Transverse colon (tissue), 4 donors: ENCODE measurements around the gene ATF6B. TPM values are rescaled to one million over a fixed set of nuclear protein-coding genes. Genes with fewer than 3 reads are reported as not detected.

Source experiments
- DNase-seq: peaks from one replicate; pipeline ENCODE4 v3.0.0-alpha.2; 2019
- H3K27ac ChIP-seq, 4 donors: fragments of 200-600 bp; sonication (generic); 2 replicates each; pipeline ENCODE4 v1.5.1; 2016 to 2018; ENCODE audit warnings: inconsistent platforms in 4 of 4
- H3K27me3 ChIP-seq: fragments of 200-600 bp; sonication (generic); 2 replicates; pipeline ENCODE4 v1.5.1; 2017; ENCODE audit warnings: inconsistent platforms
- H3K36me3 ChIP-seq, 4 donors: fragments of 200-600 bp; sonication (generic); 2 replicates each; pipeline ENCODE4 v1.5.1; 2017 to 2019; ENCODE audit warnings: inconsistent platforms in 4 of 4
- H3K4me1 ChIP-seq, 4 donors: fragments of 200-600 bp; sonication (generic); 2 replicates each; pipeline ENCODE4 v1.5.1; 2017 to 2020; ENCODE audit warnings: inconsistent platforms in 4 of 4
- H3K4me3 ChIP-seq, 4 donors: fragments of 200-600 bp; sonication (generic); 1 replicate in 1 of 4; 2 replicates in 3 of 4; pipeline versions ENCODE4 v1.5.1 to v1.6.1; 2017 to 2019; ENCODE audit warnings: inconsistent platforms in 4 of 4
- H3K9me3 ChIP-seq, 2 donors: fragments of 200-600 bp; sonication (generic); 2 replicates each; pipeline ENCODE4 v1.5.1; 2017 to 2019; ENCODE audit warnings: inconsistent platforms in 2 of 2
- EP300 ChIP-seq: sonication (generic); formaldehyde crosslinking; IDR thresholded peaks from one replicate; pipeline ENCODE4 v1.6.1; 2017; ENCODE audit warnings: antibody characterized with exemption, low read depth
- POLR2A ChIP-seq: fragments of 450-650 bp; IDR thresholded peaks from one replicate; pipeline ENCODE4 v1.6.1; 2016; ENCODE audit warnings: antibody characterized with exemption, mild to moderate bottlenecking, moderate library complexity
- POLR2AphosphoS5 ChIP-seq, 3 donors: sonication (generic); formaldehyde crosslinking; IDR thresholded peaks; one replicate each; pipeline ENCODE4 v1.6.1; 2016; ENCODE audit warnings: antibody characterized with exemption in 3 of 3
- WGBS, 2 donors: methylation state at CpG; one replicate each; pipeline ENCODE4 v1.1.5; 2018; ENCODE audit warnings: low coverage in 1 of 2; 5-methylcytosine and 5-hydroxymethylcytosine counted together
- in situ Hi-C, 4 donors: fragments of 200-750 bp; cut with MboI; loops; one replicate each; pipeline versions ENCODE4 v1.15.0 to v1.15.1; 2017; ENCODE audit warnings: low sequenced_read_pairs in 3 of 4, low pct_ligation_motif_present in 1 of 4, low pct_unique_long_range_greater_than_20kb in 1 of 4
- intact Hi-C: fragments of 100-400 bp; cut with DNase I; formaldehyde crosslinking; loops from one replicate; pipeline ENCODE4 v1.15.1; 2023; ENCODE audit warnings: low total_unique reads
- total RNA-seq, 4 donors: library from RNA; depleted of rRNA; stranded (reverse); fragments of >200 nt; gene quantifications; one replicate each; pipeline ENCODE4 v1.1.0, GENCODE V29; 2016
- TF ChIP-seq, protein P1 (sequence below), 5 experiments: fragments of 200-600 bp in 3 of 5; fragments of 450-650 bp in 2 of 5; sonication (generic) in 3 of 5; IDR thresholded peaks; 1 replicate in 2 of 5; 2 replicates in 3 of 5; pipeline ENCODE4 v1.5.1; 2016 to 2017; ENCODE audit warnings: antibody characterized with exemption in 5 of 5, inconsistent platforms in 3 of 5, mild to moderate bottlenecking in 2 of 5, moderate library complexity in 1 of 5

The ATF6B gene
- total RNA-seq, 4 donors from 2014 or later: 59.0 to 139 (median 98.5) TPM

DNA sequence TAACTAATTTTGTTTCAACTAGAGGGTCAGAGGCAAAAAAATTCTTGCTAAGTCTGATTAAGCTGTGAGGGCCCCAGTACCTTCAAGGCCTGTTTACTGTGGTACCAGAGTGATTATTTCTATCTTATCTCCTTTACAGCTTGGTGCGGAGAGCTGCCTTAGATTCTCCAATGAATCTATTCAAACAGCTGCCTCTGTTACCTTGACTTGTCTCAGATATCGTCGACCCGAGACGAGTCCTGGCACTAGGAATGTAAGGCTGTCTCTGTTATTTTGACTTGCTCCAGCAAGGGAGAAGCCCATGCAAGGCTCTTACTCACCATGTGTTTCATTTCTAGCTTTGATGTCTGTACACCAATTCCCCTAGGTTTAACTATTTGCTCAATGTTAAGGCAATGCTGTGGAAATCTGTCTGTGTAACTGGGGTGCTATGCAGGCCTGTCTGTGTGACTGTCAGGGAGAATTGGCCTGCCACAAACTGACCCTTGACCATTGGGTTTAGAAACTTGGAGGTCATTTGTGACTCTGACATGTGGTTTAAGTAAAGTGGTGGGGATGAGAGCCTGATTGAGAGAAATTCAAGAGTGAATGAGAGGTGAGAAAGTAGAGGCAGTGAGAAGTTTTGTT lies 12.5 kb upstream of the ATF6B start:
- DNase-seq: no peak
- Histone ChIP-seq H3K4me1 (peaks cover 0 to 17% (median 4%) of the 10 kb centered on the region in 4 donors), H3K27me3 (no peaks in the 10 kb centered on the region), H3K4me3 (no peak overlapping the region), H3K36me3 (no peaks in the 10 kb centered on the region), H3K9me3 (no peaks in the 10 kb centered on the region), H3K27ac (no peak overlapping the region)
- WGBS, 2 donors: 68 to 89% methylated on average over 4 to 5 of the region's 5 CpGs
- in situ Hi-C loops (no loop called here), intact Hi-C loops (no loop called here)
- TF ChIP-seq POLR2AphosphoS5 (IDR thresholded peaks at IDR 0.05): no peak
- TF ChIP-seq EP300: no peak
- TF ChIP-seq POLR2A: no peak
- TF ChIP-seq, protein P1, sequence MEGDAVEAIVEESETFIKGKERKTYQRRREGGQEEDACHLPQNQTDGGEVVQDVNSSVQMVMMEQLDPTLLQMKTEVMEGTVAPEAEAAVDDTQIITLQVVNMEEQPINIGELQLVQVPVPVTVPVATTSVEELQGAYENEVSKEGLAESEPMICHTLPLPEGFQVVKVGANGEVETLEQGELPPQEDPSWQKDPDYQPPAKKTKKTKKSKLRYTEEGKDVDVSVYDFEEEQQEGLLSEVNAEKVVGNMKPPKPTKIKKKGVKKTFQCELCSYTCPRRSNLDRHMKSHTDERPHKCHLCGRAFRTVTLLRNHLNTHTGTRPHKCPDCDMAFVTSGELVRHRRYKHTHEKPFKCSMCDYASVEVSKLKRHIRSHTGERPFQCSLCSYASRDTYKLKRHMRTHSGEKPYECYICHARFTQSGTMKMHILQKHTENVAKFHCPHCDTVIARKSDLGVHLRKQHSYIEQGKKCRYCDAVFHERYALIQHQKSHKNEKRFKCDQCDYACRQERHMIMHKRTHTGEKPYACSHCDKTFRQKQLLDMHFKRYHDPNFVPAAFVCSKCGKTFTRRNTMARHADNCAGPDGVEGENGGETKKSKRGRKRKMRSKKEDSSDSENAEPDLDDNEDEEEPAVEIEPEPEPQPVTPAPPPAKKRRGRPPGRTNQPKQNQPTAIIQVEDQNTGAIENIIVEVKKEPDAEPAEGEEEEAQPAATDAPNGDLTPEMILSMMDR (IDR thresholded peaks at IDR 0.05): no peak

GRCh38 chr6:32139590-32139989 lies 11.5 kb upstream of the ATF6B start:
- 33 to 78% methylated on average over 3 to 5 of the region's 5 CpGs for WGBS, 2 donors
- Histone ChIP-seq H3K27me3 (no peaks in the 10 kb centered on the region), H3K9me3 (no peaks in the 10 kb centered on the region), H3K27ac (no peak overlapping the region), H3K36me3 (no peaks in the 10 kb centered on the region), H3K4me1 (peaks cover 0 to 17% (median 4%) of the 10 kb centered on the region in 4 donors), H3K4me3 (no peak overlapping the region)
- TF ChIP-seq, protein P1 (IDR thresholded peaks at IDR 0.05): no peak
- TF ChIP-seq POLR2AphosphoS5 (IDR thresholded peaks at IDR 0.05): no peak
- no peak for TF ChIP-seq EP300
- no peak for TF ChIP-seq POLR2A
- in situ Hi-C loops: no loop called here
- intact Hi-C loops: no loop called here
- no peak for DNase-seq

- no peak for DNase-seq
- no peak for TF ChIP-seq EP300
- no peak for TF ChIP-seq POLR2A
- TF ChIP-seq, protein P1 (IDR thresholded peaks at IDR 0.05): no peak
- no peak for TF ChIP-seq POLR2AphosphoS5 (IDR thresholded peaks at IDR 0.05)
- no peaks in the 10 kb centered on the region for H3K27me3 ChIP-seq
- no peaks in the 10 kb centered on the region for H3K9me3 ChIP-seq
- H3K4me3 ChIP-seq: no peak overlapping the region
- H3K36me3 ChIP-seq: no peaks in the 10 kb centered on the region
- no peak overlapping the region for H3K27ac ChIP-seq
- peaks cover 0 to 10% (median 0%) of the 10 kb centered on the region in 4 donors for H3K4me1 ChIP-seq
- in situ Hi-C loops (no loop called here), intact Hi-C loops (no loop called here)
Observed at GRCh38 chr6:32137454-32137853, 9.4 kb upstream of the ATF6B start.

DNA sequence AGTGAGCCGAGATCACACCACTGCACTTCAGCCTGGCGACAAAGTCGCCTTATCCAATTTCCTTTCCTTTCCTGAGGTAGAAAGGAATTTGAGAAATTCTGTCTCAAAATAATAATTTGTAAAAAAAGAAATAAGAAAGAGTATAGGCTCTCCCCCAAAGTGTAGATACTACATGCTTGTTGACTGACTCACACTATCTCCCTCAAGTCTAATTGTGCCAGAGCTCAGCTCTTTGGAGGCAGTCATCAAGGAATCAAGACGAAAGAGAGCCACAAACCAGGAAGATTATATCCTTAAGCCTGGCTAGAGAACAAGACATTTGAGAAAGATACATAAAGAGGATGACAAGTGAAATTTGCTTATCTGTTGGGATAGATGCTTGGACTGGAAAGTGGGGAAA lies 5.7 kb upstream of the ATF6B start:
- Histone ChIP-seq H3K4me3 (no peak overlapping the region), H3K27me3 (no peaks in the 10 kb centered on the region), H3K27ac (no peak overlapping the region), H3K4me1 (peaks cover 8 to 13% (median 9%) of the 10 kb centered on the region in 4 donors), H3K36me3 (no peaks in the 10 kb centered on the region), H3K9me3 (no peaks in the 10 kb centered on the region)
- intact Hi-C loops: no loop called here
- in situ Hi-C loops: no loop called here
- TF ChIP-seq, protein P1 (IDR thresholded peaks at IDR 0.05): no peak
- TF ChIP-seq POLR2AphosphoS5 (IDR thresholded peaks at IDR 0.05) (no peak), POLR2A (no peak), EP300 (no peak)
- 83% methylated on average over 4 of the region's 4 CpGs for WGBS, 2 donors
- DNase-seq: no peak
